ENCODE measurements around the gene KRT38.

DNA sequence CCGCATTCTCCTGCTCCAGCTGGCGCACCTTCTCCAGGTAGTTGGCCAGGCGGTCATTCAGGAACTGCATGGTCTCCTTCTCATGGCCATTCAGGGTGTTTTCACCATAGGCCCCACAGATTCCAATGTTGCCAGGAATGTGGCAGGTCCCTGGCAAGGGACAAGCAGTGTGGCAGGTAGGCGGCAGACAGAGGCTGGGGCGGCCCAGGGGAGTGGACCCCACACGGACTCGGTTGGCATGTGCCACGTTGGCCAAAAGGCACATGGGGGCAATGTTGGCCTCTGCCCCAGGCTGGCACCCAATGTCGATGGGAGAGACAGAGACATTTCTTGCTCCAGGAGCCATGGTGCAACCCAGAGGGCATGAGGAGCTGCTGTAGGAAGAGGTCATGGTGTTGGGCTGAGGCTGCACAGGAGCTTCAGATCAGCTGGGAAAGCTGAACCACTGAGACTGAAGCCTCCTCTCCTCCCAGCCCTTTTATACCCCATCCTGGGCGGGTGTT, at the start of gene KRT38:
- TF ChIP-seq, protein P1, sequence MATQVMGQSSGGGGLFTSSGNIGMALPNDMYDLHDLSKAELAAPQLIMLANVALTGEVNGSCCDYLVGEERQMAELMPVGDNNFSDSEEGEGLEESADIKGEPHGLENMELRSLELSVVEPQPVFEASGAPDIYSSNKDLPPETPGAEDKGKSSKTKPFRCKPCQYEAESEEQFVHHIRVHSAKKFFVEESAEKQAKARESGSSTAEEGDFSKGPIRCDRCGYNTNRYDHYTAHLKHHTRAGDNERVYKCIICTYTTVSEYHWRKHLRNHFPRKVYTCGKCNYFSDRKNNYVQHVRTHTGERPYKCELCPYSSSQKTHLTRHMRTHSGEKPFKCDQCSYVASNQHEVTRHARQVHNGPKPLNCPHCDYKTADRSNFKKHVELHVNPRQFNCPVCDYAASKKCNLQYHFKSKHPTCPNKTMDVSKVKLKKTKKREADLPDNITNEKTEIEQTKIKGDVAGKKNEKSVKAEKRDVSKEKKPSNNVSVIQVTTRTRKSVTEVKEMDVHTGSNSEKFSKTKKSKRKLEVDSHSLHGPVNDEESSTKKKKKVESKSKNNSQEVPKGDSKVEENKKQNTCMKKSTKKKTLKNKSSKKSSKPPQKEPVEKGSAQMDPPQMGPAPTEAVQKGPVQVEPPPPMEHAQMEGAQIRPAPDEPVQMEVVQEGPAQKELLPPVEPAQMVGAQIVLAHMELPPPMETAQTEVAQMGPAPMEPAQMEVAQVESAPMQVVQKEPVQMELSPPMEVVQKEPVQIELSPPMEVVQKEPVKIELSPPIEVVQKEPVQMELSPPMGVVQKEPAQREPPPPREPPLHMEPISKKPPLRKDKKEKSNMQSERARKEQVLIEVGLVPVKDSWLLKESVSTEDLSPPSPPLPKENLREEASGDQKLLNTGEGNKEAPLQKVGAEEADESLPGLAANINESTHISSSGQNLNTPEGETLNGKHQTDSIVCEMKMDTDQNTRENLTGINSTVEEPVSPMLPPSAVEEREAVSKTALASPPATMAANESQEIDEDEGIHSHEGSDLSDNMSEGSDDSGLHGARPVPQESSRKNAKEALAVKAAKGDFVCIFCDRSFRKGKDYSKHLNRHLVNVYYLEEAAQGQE (IDR thresholded peaks at IDR 0.05; ENCODE audit: low read depth, low read length) = no peak
- TF ChIP-seq, protein P2, sequence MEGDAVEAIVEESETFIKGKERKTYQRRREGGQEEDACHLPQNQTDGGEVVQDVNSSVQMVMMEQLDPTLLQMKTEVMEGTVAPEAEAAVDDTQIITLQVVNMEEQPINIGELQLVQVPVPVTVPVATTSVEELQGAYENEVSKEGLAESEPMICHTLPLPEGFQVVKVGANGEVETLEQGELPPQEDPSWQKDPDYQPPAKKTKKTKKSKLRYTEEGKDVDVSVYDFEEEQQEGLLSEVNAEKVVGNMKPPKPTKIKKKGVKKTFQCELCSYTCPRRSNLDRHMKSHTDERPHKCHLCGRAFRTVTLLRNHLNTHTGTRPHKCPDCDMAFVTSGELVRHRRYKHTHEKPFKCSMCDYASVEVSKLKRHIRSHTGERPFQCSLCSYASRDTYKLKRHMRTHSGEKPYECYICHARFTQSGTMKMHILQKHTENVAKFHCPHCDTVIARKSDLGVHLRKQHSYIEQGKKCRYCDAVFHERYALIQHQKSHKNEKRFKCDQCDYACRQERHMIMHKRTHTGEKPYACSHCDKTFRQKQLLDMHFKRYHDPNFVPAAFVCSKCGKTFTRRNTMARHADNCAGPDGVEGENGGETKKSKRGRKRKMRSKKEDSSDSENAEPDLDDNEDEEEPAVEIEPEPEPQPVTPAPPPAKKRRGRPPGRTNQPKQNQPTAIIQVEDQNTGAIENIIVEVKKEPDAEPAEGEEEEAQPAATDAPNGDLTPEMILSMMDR (IDR thresholded peaks at IDR 0.05) = no peak
- TF ChIP-seq SMC3 (IDR thresholded peaks at IDR 0.05; ENCODE audit: low read depth, low read length) (no peak), RFX5 (IDR thresholded peaks at IDR 0.05; ENCODE audit: low read length) (no peak), TAF1 (IDR thresholded peaks at IDR 0.05; ENCODE audit: borderline replicate concordance, low read depth, low read length) (no peak)
- TF ChIP-seq, protein P3, sequence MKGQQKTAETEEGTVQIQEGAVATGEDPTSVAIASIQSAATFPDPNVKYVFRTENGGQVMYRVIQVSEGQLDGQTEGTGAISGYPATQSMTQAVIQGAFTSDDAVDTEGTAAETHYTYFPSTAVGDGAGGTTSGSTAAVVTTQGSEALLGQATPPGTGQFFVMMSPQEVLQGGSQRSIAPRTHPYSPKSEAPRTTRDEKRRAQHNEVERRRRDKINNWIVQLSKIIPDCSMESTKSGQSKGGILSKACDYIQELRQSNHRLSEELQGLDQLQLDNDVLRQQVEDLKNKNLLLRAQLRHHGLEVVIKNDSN (IDR thresholded peaks at IDR 0.05; ENCODE audit: borderline replicate concordance, low read depth) = no peak
